Astrocyte of the cerebellum (primary cell): ENCODE data around the gene PCDHGB2.
A peak's percentile ranks its signal among the peaks of the same experiment; 100 is the strongest.
"Not testable (repeated sequence)": the region's sequence is repeated elsewhere in the genome, so short reads cannot be mapped to it uniquely, and the experiment has no call there.

Experiments used
- DNase-seq: peaks from one replicate; pipeline ENCODE4 v3.0.0-alpha.2; 2011; ENCODE audit warnings: low read depth
- H3K4me3 ChIP-seq: 2 replicates; pipeline ENCODE4 v1.5.1; 2011; ENCODE audit warnings: mild to moderate bottlenecking, low read depth, low read length, moderate library complexity
- CTCF ChIP-seq: IDR thresholded peaks from 2 replicates; pipeline ENCODE4 v1.5.1; 2012; ENCODE audit warnings: low read length, low read depth, moderate library complexity, mild to moderate bottlenecking; ENCODE audit errors: missing control alignments
- in situ Hi-C: cut with HindIII; loops from 2 replicates; pipeline ENCODE4 v1.10.0; 2017; ENCODE audit warnings: low sequenced_read_pairs

PCDHGB2 gene

GRCh38 chr5:141397756-141398551 lies 38.2 kb downstream of the PCDHGB2 start, which contains the start of gene PCDHGB5:
Gene PCDHGB5 (plus strand): TSS chr5:141397947. CDS start chr5:141398128, 181 bp downstream.
- in situ Hi-C loops, DNase-seq: not testable (repeated sequence)
- peak within 1 kb of the TSS; percentile 25 for H3K4me3 ChIP-seq
- peak; percentile 60 for TF ChIP-seq CTCF

- in situ Hi-C loops = no loop called here
- H3K4me3 ChIP-seq = no peak overlapping the region
- TF ChIP-seq CTCF = no peak
- DNase-seq = no peak
These were observed 38.8 kb downstream of the PCDHGB2 start for GRCh38 chr5:141398608-141399007.

DNA sequence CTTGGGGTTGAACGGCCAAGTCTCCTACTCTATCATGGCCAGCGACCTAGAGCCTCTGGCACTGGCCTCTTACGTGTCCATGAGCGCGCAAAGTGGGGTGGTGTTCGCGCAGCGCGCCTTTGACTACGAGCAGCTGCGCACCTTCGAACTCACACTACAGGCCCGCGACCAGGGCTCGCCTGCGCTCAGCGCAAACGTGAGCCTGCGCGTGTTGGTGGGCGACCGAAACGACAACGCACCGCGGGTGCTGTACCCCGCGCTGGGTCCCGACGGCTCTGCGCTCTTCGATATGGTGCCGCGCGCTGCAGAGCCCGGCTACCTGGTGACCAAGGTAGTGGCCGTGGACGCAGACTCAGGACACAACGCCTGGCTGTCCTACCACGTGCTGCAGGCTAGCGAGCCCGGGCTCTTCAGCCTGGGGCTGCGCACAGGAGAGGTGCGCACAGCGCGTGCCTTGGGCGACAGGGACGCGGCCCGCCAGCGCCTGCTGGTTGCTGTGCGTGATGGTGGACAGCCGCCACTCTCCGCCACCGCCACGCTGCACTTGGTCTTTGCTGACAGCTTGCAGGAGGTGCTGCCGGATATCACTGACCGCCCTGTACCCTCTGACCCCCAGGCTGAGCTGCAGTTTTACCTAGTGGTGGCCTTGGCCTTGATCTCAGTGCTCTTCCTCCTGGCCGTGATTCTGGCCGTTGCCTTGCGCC lies 39.9 kb downstream of the PCDHGB2 start:
- DNase-seq = no peak
- in situ Hi-C loops = no loop called here
- TF ChIP-seq CTCF = no peak
- no peak overlapping the region for H3K4me3 ChIP-seq

DNA sequence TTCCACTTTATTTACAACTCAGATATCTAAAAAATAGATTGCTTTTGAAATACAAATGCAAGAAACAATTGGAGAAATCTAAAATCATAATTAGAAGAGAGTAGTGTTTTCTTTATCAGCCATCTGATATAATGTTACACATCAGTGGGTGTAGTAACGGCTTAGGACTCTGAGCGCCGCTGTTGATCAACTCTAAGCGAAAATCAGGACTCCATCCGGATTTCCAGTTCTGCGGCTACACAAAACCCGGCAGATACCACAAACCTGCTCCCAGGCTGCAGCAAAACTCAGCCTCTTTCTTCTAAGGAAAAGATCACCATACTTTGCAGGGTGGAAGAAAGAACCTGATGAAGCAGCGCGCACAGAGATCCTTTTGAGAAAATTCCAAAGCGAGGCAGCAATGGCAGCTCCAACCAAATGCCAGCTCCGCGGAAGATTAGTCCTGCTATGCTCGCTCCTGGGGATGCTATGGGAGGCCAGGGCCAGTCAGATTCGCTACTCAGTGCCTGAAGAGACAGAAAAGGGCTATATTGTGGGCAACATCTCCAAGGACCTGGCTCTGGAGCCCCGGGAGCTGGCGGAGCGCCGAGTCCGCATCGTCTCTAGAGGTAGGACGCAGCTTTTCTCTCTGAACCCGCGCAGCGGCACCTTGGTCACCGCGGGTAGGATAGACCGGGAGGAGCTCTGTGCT lies 42.9 kb downstream of the PCDHGB2 start, which contains the start of gene PCDHGA9:
Gene PCDHGA9 (plus strand): TSS at position 226 of the 691 bp plus-strand sequence. CDS start 175 bp downstream, at position 401.
- in situ Hi-C loops = no loop called here
- no peak for DNase-seq
- TF ChIP-seq CTCF = peak; percentile 29
- H3K4me3 ChIP-seq = peak within 1 kb of the TSS; percentile 28

- TF ChIP-seq CTCF = no peak
- in situ Hi-C loops = no loop called here
- no peak for DNase-seq
- peak overlapping the region; percentile 28 for H3K4me3 ChIP-seq
These were observed 43.6 kb downstream of the PCDHGB2 start for GRCh38 chr5:141403387-141403786.
